Measurements from ENCODE around the gene CAVIN3. TPM values are rescaled to one million over a fixed set of nuclear protein-coding genes. Genes with fewer than 3 reads are reported as not detected.

The CAVIN3 gene
- polyA plus RNA-seq, 1 experiment, result 37.8 TPM

DNA sequence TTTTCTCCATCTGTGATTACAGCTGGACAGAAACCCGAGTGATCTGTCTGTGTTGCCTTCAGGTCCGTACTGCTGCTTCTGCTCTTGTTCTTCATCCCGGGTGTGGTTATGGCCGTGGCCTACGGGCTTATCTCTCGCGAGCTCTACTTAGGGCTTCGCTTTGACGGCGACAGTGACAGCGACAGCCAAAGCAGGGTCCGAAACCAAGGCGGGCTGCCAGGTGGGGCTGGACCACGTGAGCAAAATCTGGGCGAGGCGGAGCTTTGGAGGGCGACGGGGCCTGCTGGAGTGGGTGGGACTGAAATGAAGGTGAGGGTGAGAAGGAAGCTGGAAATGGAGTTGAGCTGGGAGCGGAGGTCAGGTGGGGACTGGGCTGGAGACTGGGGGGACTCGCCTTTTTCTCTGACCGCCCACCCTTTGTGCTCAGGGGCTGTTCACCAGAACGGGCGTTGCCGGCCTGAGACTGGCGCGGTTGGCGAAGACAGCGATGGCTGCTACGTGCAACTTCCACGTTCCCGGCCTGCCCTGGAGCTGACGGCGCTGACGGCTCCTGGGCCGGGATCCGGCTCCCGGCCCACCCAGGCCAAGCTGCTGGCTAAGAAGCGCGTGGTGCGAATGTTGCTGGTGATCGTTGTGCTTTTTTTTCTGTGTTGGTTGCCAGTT is 49.6 kb downstream of the CAVIN3 start:
- ChIA-PET POLR2A (no interaction called here), CTCF (no interaction called here)
- no peak for DNase-seq (ENCODE audit: low read depth, low spot score)
- no peak overlapping the region for H3K4me3 ChIP-seq (ENCODE audit: low read depth, low read length)
- no peak overlapping the region for H3K27ac ChIP-seq (ENCODE audit: low read depth, low read length)
- H3K27me3 ChIP-seq (ENCODE audit: control insufficient read depth, insufficient read depth, low read length), result peaks cover 2% of the 10 kb centered on the region
- peaks cover 13% of the 10 kb centered on the region; the same call in 1 of the 2 replicates for H3K9me3 ChIP-seq (ENCODE audit: control insufficient read depth, insufficient read depth, low read length)
- TF ChIP-seq, protein P1, sequence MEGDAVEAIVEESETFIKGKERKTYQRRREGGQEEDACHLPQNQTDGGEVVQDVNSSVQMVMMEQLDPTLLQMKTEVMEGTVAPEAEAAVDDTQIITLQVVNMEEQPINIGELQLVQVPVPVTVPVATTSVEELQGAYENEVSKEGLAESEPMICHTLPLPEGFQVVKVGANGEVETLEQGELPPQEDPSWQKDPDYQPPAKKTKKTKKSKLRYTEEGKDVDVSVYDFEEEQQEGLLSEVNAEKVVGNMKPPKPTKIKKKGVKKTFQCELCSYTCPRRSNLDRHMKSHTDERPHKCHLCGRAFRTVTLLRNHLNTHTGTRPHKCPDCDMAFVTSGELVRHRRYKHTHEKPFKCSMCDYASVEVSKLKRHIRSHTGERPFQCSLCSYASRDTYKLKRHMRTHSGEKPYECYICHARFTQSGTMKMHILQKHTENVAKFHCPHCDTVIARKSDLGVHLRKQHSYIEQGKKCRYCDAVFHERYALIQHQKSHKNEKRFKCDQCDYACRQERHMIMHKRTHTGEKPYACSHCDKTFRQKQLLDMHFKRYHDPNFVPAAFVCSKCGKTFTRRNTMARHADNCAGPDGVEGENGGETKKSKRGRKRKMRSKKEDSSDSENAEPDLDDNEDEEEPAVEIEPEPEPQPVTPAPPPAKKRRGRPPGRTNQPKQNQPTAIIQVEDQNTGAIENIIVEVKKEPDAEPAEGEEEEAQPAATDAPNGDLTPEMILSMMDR (IDR thresholded peaks at IDR 0.05; ENCODE audit: low read depth, low read length), result no peak

DNA sequence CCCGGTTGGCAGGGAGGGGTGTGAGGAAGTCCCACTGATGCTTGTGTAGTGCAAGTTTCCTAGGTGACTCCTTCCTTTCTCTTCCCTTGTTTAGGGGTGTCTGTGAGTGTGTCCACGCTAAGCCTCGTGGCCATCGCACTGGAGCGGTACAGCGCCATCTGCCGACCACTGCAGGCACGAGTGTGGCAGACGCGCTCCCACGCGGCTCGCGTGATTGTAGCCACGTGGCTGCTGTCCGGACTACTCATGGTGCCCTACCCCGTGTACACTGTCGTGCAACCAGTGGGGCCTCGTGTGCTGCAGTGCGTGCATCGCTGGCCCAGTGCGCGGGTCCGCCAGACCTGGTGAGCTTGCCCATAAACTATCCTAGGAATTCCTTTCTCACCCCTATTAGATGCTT is 50.3 kb downstream of the CAVIN3 start:
- TF ChIP-seq, protein P1 (IDR thresholded peaks at IDR 0.05; ENCODE audit: low read depth, low read length), result no peak
- Histone ChIP-seq H3K27ac (ENCODE audit: low read depth, low read length) (no peak overlapping the region), H3K27me3 (ENCODE audit: control insufficient read depth, insufficient read depth, low read length) (peaks cover 4% of the 10 kb centered on the region), H3K4me3 (ENCODE audit: low read depth, low read length) (no peak overlapping the region), H3K9me3 (ENCODE audit: control insufficient read depth, insufficient read depth, low read length) (peaks cover 13% of the 10 kb centered on the region; the same call in 1 of the 2 replicates)
- no peak for DNase-seq (ENCODE audit: low read depth, low spot score)
- ChIA-PET CTCF (interaction anchor here (1.0 kb wide), 1 partner anchor 83 kb away, joined by 3 read pairs; no protein-coding TSS in a partner anchor), POLR2A (no interaction called here)

Other genes with a start within 250 kb of the CAVIN3 start
- gene OR56B4, start 212.8 kb downstream of the CAVIN3 start, polyA plus RNA-seq (2011; rRNA removed), result not detected in 2 replicates
- not detected in 2 replicates for gene OR52B2, start 150.2 kb downstream of the CAVIN3 start, polyA plus RNA-seq (2011; rRNA removed)
- not detected in 2 replicates for gene OR52W1, start 121.3 kb downstream of the CAVIN3 start, polyA plus RNA-seq (2011; rRNA removed)
- gene C11orf42, start 114.9 kb downstream of the CAVIN3 start, polyA plus RNA-seq (2011; rRNA removed), result not detected in 2 replicates
- 18.9 and 19.8 TPM in 2 replicates for gene FHIP1B, start 85.9 kb downstream of the CAVIN3 start, polyA plus RNA-seq (2011; rRNA removed)
- 0.04 and 0.07 TPM in 2 replicates for gene CNGA4, start 81.4 kb downstream of the CAVIN3 start, polyA plus RNA-seq (2011; rRNA removed)
- gene CCKBR, start 60.7 kb downstream of the CAVIN3 start, polyA plus RNA-seq (2011; rRNA removed), result not detected in 2 replicates
- gene SMPD1, start 70.0 kb upstream of the CAVIN3 start, polyA plus RNA-seq (2011; rRNA removed), result 68.0 and 83.7 TPM in 2 replicates
- gene APBB1, start 98.6 kb upstream of the CAVIN3 start, polyA plus RNA-seq (2011; rRNA removed), result 42.2 and 54.5 TPM in 2 replicates
- gene HPX, start 120.5 kb upstream of the CAVIN3 start, polyA plus RNA-seq (2011; rRNA removed), result 0.32 and 0.67 TPM in 2 replicates
- 10.5 and 11.7 TPM in 2 replicates for gene TRIM3, start 153.4 kb upstream of the CAVIN3 start, polyA plus RNA-seq (2011; rRNA removed)
- gene ARFIP2, start 160.8 kb upstream of the CAVIN3 start, polyA plus RNA-seq (2011; rRNA removed), result 79.1 and 88.2 TPM in 2 replicates
- gene TIMM10B, start 161.0 kb upstream of the CAVIN3 start, polyA plus RNA-seq (2011; rRNA removed), result 26.7 and 33.1 TPM in 2 replicates
- 2.2 and 3.1 TPM in 2 replicates for gene DNHD1, start 176.8 kb upstream of the CAVIN3 start, polyA plus RNA-seq (2011; rRNA removed)

Measured in AG04450 (cell line).